ENCODE data around the gene MAPK4.
"Not testable (repeated sequence)": the region's sequence is repeated elsewhere in the genome, so short reads cannot be mapped to it uniquely, and the experiment has no call there.

MAPK4 gene

DNA sequence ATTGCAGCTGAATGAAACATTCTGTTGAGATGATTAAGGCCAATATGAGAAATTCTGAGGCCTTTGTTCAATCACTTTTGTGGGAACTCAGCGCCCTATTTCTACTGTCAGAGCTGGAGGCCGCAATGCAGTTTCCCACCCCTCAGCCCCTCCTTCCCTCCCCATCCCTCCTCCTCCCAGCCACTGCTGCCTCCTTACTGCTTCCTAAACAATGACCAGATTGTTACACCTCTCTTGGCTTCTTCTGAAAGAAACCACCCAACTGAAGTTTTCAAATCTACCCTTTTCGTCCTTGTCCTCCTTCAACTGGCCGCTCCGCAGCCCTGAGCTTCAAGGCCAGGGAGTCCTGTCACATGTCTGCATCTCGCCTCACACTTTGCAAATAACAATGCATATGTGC lies 36.7 kb upstream of the MAPK4 start:
- no peaks in the 10 kb centered on the region for H3K27me3 ChIP-seq (ENCODE audit: low read length)
- H2AFZ ChIP-seq (ENCODE audit: low read depth, low read length, severe bottlenecking) = no peak overlapping the region
- no peaks in the 10 kb centered on the region for H3F3A ChIP-seq (ENCODE audit: insufficient read depth)
- no peaks in the 10 kb centered on the region for H4K20me1 ChIP-seq (ENCODE audit: low read depth, low read length)
- no peaks in the 10 kb centered on the region for H3K79me2 ChIP-seq (ENCODE audit: insufficient read depth, low read length)
- no peak for TF ChIP-seq EZH2phosphoT487 (conservative IDR thresholded peaks at IDR 0.05; ENCODE audit: low read length)
- TF ChIP-seq, protein P1, sequence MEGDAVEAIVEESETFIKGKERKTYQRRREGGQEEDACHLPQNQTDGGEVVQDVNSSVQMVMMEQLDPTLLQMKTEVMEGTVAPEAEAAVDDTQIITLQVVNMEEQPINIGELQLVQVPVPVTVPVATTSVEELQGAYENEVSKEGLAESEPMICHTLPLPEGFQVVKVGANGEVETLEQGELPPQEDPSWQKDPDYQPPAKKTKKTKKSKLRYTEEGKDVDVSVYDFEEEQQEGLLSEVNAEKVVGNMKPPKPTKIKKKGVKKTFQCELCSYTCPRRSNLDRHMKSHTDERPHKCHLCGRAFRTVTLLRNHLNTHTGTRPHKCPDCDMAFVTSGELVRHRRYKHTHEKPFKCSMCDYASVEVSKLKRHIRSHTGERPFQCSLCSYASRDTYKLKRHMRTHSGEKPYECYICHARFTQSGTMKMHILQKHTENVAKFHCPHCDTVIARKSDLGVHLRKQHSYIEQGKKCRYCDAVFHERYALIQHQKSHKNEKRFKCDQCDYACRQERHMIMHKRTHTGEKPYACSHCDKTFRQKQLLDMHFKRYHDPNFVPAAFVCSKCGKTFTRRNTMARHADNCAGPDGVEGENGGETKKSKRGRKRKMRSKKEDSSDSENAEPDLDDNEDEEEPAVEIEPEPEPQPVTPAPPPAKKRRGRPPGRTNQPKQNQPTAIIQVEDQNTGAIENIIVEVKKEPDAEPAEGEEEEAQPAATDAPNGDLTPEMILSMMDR (IDR thresholded peaks at IDR 0.05; ENCODE audit: insufficient read depth, low read length, poor library complexity, severe bottlenecking) = no peak
- no peak overlapping the region for H3K4me2 ChIP-seq (ENCODE audit: low read depth, low read length, poor library complexity, severe bottlenecking)
- no peak overlapping the region for H3K27ac ChIP-seq (ENCODE audit: low read depth, low read length)
- H3K9me3 ChIP-seq (ENCODE audit: insufficient read depth, low read length) = no peaks in the 10 kb centered on the region
- H3K9me2 ChIP-seq (replicated peaks; ENCODE audit: insufficient read depth, low read length) = no peaks in the 10 kb centered on the region
- H3K4me3 ChIP-seq (ENCODE audit: insufficient read depth, low read length, poor library complexity, severe bottlenecking) = no peak overlapping the region
- no peak overlapping the region for H3K9ac ChIP-seq (ENCODE audit: low read length)
- H3K36me3 ChIP-seq (ENCODE audit: low read length) = no peaks in the 10 kb centered on the region

DNA sequence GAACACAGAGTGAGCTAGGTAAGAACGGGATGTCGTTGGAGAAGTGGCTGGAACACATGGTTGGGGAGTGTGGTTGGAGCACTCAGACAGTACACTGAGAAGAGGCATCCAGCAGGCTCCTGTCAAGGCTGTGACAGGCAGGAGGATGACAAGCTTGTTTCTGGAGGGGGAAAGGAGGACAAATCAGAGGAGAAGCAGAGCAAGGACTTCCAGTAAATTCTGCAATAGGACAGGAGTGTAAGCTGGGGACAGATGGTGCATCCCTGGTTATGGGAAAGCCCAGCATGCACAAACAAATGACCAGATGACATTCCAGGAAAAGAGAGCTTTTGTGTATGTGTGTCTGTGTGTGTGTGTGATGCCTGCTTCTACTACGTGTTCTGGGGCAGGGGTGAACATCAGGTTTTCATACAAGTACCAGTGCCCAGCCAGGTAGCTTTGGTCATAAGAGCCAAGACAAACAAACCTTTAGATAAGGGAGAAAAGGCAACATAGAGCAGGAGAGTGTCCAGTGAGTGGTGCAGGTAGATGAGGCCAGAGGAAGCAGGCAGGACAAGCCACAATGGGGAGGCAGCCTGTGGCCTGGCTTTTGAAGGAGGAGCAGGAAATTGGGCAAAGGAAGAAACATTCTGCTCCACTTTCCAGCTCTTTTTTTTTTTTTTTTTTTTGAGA lies 32.1 kb upstream of the MAPK4 start:
- H2AFZ ChIP-seq (ENCODE audit: low read depth, low read length, severe bottlenecking) = no peak overlapping the region
- H3K27me3 ChIP-seq (ENCODE audit: low read length) = no peaks in the 10 kb centered on the region
- no peak overlapping the region for H3K9ac ChIP-seq (ENCODE audit: low read length)
- H3K27ac ChIP-seq (ENCODE audit: low read depth, low read length) = no peak overlapping the region
- no peaks in the 10 kb centered on the region for H3K36me3 ChIP-seq (ENCODE audit: low read length)
- no peaks in the 10 kb centered on the region for H4K20me1 ChIP-seq (ENCODE audit: low read depth, low read length)
- H3K79me2 ChIP-seq (ENCODE audit: insufficient read depth, low read length) = no peaks in the 10 kb centered on the region
- no peak for TF ChIP-seq EZH2phosphoT487 (conservative IDR thresholded peaks at IDR 0.05; ENCODE audit: low read length)
- TF ChIP-seq, protein P1 (IDR thresholded peaks at IDR 0.05; ENCODE audit: insufficient read depth, low read length, poor library complexity, severe bottlenecking) = no peak
- no peaks in the 10 kb centered on the region for H3F3A ChIP-seq (ENCODE audit: insufficient read depth)
- no peak overlapping the region for H3K4me3 ChIP-seq (ENCODE audit: insufficient read depth, low read length, poor library complexity, severe bottlenecking)
- no peak overlapping the region for H3K4me2 ChIP-seq (ENCODE audit: low read depth, low read length, poor library complexity, severe bottlenecking)
- no peaks in the 10 kb centered on the region for H3K9me2 ChIP-seq (replicated peaks; ENCODE audit: insufficient read depth, low read length)
- H3K9me3 ChIP-seq (ENCODE audit: insufficient read depth, low read length) = peaks cover 1% of the 10 kb centered on the region; the same call in 1 of the 2 replicates

DNA sequence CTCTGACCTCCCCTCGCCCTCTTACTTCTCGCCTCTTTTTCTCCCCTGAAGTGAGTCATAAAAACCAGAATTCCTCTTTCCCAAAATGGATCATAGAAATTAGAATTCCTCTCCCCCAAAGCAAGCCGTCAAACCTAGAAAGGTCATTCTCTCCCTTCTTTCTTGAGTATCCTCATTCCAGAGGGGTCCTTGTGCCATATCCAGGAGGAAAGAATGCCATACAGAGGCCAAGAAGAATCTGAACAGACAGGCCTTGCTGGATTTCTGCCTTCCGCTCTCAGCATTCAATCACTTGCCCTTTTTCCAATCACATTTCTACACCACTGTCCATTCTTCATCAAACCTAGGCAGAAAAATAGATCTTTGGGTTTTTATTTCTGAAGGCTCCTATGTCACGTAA lies 31.1 kb upstream of the MAPK4 start:
- Histone ChIP-seq H4K20me1 (ENCODE audit: low read depth, low read length) (no peaks in the 10 kb centered on the region), H3K4me2 (ENCODE audit: low read depth, low read length, poor library complexity, severe bottlenecking) (no peak overlapping the region), H3K79me2 (ENCODE audit: insufficient read depth, low read length) (no peaks in the 10 kb centered on the region), H3K27me3 (ENCODE audit: low read length) (no peaks in the 10 kb centered on the region), H3K9ac (ENCODE audit: low read length) (no peak overlapping the region), H3K9me2 (replicated peaks; ENCODE audit: insufficient read depth, low read length) (no peaks in the 10 kb centered on the region), H3K9me3 (ENCODE audit: insufficient read depth, low read length) (peaks cover 6% of the 10 kb centered on the region; the same call in 1 of the 2 replicates), H3F3A (ENCODE audit: insufficient read depth) (no peaks in the 10 kb centered on the region), H2AFZ (ENCODE audit: low read depth, low read length, severe bottlenecking) (no peak overlapping the region), H3K4me3 (ENCODE audit: insufficient read depth, low read length, poor library complexity, severe bottlenecking) (no peak overlapping the region), H3K27ac (ENCODE audit: low read depth, low read length) (no peak overlapping the region), H3K36me3 (ENCODE audit: low read length) (no peaks in the 10 kb centered on the region)
- TF ChIP-seq, protein P1 (IDR thresholded peaks at IDR 0.05; ENCODE audit: insufficient read depth, low read length, poor library complexity, severe bottlenecking) = no peak
- TF ChIP-seq EZH2phosphoT487 (conservative IDR thresholded peaks at IDR 0.05; ENCODE audit: low read length) = no peak

DNA sequence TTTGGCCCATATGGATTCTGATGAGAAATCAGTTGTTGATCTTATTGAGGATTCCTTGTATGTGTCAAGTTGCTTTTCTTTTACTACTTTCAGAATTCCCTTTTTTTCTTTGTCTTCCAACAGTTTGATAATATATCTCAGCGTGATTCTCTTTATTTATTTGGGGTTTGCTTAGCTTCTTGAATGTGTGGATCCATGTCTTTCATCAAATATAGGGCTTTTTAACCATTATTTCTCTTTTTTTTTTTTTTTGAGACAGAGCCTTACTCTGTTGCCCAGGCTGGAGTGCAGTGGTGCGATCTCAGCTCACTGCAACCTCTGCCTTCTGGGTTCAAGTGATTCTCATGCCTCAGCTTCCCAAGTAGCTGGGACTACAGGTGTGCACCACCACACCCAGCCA lies 26.1 kb upstream of the MAPK4 start:
- not testable (repeated sequence) for H3K9ac ChIP-seq (ENCODE audit: low read length); H3K36me3 ChIP-seq (ENCODE audit: low read length); H3F3A ChIP-seq (ENCODE audit: insufficient read depth); H3K79me2 ChIP-seq (ENCODE audit: insufficient read depth, low read length); H3K4me3 ChIP-seq (ENCODE audit: insufficient read depth, low read length, poor library complexity, severe bottlenecking); H3K27me3 ChIP-seq (ENCODE audit: low read length); H2AFZ ChIP-seq (ENCODE audit: low read depth, low read length, severe bottlenecking); H4K20me1 ChIP-seq (ENCODE audit: low read depth, low read length); H3K9me2 ChIP-seq (replicated peaks; ENCODE audit: insufficient read depth, low read length); H3K4me2 ChIP-seq (ENCODE audit: low read depth, low read length, poor library complexity, severe bottlenecking); H3K27ac ChIP-seq (ENCODE audit: low read depth, low read length)
- H3K9me3 ChIP-seq (ENCODE audit: insufficient read depth, low read length) = peaks cover 10% of the 10 kb centered on the region; the same call in 1 of the 2 replicates

DNA sequence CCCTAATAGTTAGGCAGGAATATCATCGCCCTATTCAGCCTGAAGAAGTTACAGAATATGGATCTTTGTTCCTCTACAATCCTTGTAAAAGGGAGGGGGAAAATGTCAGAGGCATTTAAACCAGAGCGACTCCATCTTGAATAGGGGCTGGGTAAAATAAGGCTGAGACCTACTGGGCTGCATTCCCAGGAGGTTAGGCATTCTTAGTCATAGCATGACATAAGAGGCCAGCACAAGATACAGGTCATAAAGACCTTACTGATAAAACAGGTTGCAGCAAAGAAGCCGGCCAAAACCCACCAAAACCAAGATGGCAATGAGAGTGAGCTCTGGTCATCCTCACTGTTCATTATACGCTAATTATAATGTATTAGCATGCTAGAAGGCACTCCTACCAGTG lies 15.4 kb upstream of the MAPK4 start:
- H3K9ac ChIP-seq (ENCODE audit: low read length); H3K27ac ChIP-seq (ENCODE audit: low read depth, low read length); H3K36me3 ChIP-seq (ENCODE audit: low read length); H4K20me1 ChIP-seq (ENCODE audit: low read depth, low read length); H3K27me3 ChIP-seq (ENCODE audit: low read length); H3K9me3 ChIP-seq (ENCODE audit: insufficient read depth, low read length); H3K4me3 ChIP-seq (ENCODE audit: insufficient read depth, low read length, poor library complexity, severe bottlenecking); H3K4me2 ChIP-seq (ENCODE audit: low read depth, low read length, poor library complexity, severe bottlenecking); H3K9me2 ChIP-seq (replicated peaks; ENCODE audit: insufficient read depth, low read length); H3K79me2 ChIP-seq (ENCODE audit: insufficient read depth, low read length); H3F3A ChIP-seq (ENCODE audit: insufficient read depth); H2AFZ ChIP-seq (ENCODE audit: low read depth, low read length, severe bottlenecking): not testable (repeated sequence)

All from SU-DHL-6 (cell line).